Measurements from ENCODE around the gene ANKRD29. TPM values are rescaled to one million over a fixed set of nuclear protein-coding genes. Genes with fewer than 3 reads are reported as not detected.

Gene ANKRD29
- total RNA-seq, 1 donor from 2014 or later, result 72.0 TPM

GRCh38 chr18:23627321-23627720 lies 35.4 kb downstream of the ANKRD29 start:
- no peak for TF ChIP-seq CTCF (IDR thresholded peaks at IDR 0.05)
- ATAC-seq (peak; percentile 71), DNase-seq (no peak)
- Histone ChIP-seq H3K27ac (peak overlapping the region; percentile 21), H3K4me1 (peaks cover 8% of the 10 kb centered on the region), H3K27me3 (no peaks in the 10 kb centered on the region), H3K4me3 (no peak overlapping the region), H3K9me3 (no peaks in the 10 kb centered on the region), H3K36me3 (no peaks in the 10 kb centered on the region)
- intact Hi-C loops (cut with DNase I), result no loop called here

DNA sequence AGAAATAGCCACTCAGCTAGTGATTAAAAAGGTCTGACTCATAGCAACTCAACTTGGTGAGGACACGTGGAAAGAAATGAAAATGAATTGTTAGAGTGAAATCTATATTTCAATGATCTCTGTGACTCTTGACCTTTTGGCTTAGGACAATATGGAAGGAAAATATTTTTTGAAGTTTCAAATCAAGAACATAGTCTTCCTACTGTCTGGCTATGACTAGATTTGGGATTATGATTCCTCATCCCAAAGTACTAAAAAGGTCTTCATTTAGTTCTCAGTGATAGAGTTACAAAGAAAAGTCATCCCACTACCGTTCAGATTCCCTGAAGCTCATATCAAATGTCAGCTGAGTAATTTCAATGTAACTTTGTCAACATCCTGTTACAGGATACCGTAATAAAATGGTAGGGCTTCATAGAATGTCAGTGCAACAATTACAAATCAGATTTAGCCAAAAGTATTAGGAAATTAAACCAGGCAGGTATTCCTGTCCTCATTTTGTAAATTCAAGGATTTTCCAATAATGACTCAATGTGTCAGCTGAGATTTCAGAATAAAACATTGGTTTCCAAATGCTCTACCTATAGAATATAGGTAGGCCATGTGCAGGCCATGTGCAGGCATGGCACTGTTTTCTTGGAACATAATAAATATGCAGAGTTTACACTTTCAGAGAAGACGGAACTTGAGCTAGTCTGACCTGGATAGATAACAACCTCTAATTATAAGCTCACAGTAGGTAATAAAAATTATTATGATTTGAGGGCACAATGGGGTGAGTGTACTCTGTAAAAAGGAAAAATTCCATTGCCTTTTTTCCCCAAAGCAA lies 36.0 kb downstream of the ANKRD29 start:
- Histone ChIP-seq H3K27me3 (no peaks in the 10 kb centered on the region), H3K27ac (peak overlapping the region; percentile 21), H3K36me3 (no peaks in the 10 kb centered on the region), H3K4me1 (peaks cover 8% of the 10 kb centered on the region), H3K9me3 (no peaks in the 10 kb centered on the region), H3K4me3 (no peak overlapping the region)
- DNase-seq, result no peak
- no peak for ATAC-seq
- intact Hi-C loops (cut with DNase I), result no loop called here
- no peak for TF ChIP-seq CTCF (IDR thresholded peaks at IDR 0.05)

GRCh38 chr18:23623040-23623439 lies 39.7 kb downstream of the ANKRD29 start:
- intact Hi-C loops (cut with DNase I), result loop anchor here (5.0 kb wide), 1 partner anchor 79 kb away; no protein-coding TSS in a partner anchor
- ATAC-seq, result no peak
- DNase-seq, result no peak
- no peak overlapping the region for H3K4me3 ChIP-seq
- no peak overlapping the region for H3K27ac ChIP-seq
- peaks cover 24% of the 10 kb centered on the region for H3K4me1 ChIP-seq
- H3K9me3 ChIP-seq, result no peaks in the 10 kb centered on the region
- no peak for TF ChIP-seq CTCF (IDR thresholded peaks at IDR 0.05)
- no peaks in the 10 kb centered on the region for H3K27me3 ChIP-seq
- no peaks in the 10 kb centered on the region for H3K36me3 ChIP-seq

DNA sequence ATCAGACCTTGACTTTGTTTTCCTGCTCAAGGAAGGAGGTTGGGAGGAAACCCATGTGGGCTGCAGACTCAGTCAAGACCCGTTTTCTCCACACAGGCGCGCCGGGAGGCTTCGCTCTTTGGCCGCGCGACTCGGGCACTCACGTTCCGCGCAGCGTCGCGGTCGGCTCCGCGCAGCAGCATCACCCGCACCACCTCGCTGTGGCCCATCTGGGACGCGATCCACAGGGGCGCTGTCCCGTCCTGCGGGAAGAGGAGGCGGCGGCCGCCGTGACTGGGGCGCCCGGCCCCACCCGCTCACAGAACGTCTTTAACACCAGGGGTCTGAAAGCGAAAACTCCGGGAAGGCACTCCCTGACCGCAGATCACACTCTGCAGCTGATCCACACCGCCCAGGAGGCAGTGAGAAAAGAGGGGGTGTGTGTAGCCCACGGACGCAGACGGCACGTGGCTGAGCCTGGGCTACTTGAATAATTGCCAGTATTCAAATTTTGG lies 43.3 kb downstream of the ANKRD29 start:
- DNase-seq, result peak; percentile 71
- intact Hi-C loops (cut with DNase I), result no loop called here
- Histone ChIP-seq H3K4me1 (peaks cover 21% of the 10 kb centered on the region), H3K9me3 (no peaks in the 10 kb centered on the region), H3K27ac (peak overlapping the region; percentile 60), H3K4me3 (peak overlapping the region; percentile 54), H3K27me3 (no peaks in the 10 kb centered on the region), H3K36me3 (no peaks in the 10 kb centered on the region)
- peak; percentile 5 for TF ChIP-seq CTCF (IDR thresholded peaks at IDR 0.05)
- peak; percentile 64 for ATAC-seq

DNA sequence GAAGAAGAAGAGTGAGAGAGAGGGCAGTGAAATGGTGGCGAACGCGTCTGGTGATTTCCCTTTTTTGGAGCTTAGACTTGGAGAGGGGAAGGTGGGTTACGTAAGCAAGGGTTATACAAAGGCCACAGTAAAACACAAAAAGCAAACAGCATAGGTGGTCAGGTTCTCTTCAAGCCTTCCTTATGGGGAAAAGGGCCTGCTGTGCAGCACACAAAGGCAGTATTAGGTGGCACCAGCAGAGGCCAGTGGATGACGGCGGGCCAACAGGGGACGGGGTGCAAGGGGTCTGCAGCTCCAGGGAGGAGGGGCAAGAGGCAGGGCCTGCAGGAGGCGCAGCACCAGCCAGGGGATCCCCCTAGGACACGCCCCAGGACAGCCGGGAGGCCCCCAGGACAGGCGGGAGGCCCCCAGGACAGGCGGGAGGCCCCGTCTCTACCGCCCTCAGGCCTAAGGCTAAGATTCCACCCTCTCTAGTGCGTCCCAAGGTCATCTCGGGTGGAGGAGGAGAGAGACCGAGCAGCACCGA lies 43.8 kb downstream of the ANKRD29 start:
- TF ChIP-seq CTCF (IDR thresholded peaks at IDR 0.05), result no peak
- Histone ChIP-seq H3K9me3 (no peaks in the 10 kb centered on the region), H3K4me1 (peaks cover 21% of the 10 kb centered on the region), H3K27me3 (no peaks in the 10 kb centered on the region), H3K27ac (peak overlapping the region; percentile 60), H3K36me3 (no peaks in the 10 kb centered on the region), H3K4me3 (peak overlapping the region; percentile 54)
- DNase-seq (peak; percentile 74), ATAC-seq (peak; percentile 83)
- intact Hi-C loops (cut with DNase I), result no loop called here

Data from upper lobe of right lung (tissue), 1 donor.